ENCODE data around the gene TSHZ2. TPM values are rescaled to one million over a fixed set of nuclear protein-coding genes. Genes with fewer than 3 reads are reported as not detected.

Gene TSHZ2
- total RNA-seq, 1 donor from 2014 or later, result 5.2 TPM

DNA sequence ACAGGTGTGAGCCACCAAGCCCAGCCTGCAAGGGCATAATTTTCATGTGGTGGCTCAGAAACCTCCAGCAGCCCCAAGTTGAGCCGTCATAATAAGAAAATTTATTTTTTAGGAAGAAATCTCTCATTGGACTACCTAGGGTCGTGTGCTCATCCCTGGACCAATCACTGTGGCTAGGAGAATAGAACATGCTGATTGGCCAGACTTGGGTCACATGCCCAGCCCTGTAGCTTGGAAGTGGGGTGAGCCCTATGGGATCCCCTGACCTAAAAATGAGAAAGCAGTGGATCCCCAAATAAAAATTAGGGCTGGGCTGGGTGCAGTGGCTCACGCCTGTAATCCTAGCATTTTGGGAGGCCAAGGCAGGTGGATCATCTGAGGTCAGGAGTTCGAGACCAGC is 466.2 kb downstream of the TSHZ2 start:
- Histone ChIP-seq H3K4me3 (no peak overlapping the region), H3K4me1 (no peaks in the 10 kb centered on the region), H3K36me3 (no peaks in the 10 kb centered on the region), H3K27me3 (no peaks in the 10 kb centered on the region), H3K9me3 (no peaks in the 10 kb centered on the region), H3K27ac (no peak overlapping the region)
- DNase-seq, result no peak
- intact Hi-C loops (cut with DNase I), result no loop called here
- TF ChIP-seq, protein P1, sequence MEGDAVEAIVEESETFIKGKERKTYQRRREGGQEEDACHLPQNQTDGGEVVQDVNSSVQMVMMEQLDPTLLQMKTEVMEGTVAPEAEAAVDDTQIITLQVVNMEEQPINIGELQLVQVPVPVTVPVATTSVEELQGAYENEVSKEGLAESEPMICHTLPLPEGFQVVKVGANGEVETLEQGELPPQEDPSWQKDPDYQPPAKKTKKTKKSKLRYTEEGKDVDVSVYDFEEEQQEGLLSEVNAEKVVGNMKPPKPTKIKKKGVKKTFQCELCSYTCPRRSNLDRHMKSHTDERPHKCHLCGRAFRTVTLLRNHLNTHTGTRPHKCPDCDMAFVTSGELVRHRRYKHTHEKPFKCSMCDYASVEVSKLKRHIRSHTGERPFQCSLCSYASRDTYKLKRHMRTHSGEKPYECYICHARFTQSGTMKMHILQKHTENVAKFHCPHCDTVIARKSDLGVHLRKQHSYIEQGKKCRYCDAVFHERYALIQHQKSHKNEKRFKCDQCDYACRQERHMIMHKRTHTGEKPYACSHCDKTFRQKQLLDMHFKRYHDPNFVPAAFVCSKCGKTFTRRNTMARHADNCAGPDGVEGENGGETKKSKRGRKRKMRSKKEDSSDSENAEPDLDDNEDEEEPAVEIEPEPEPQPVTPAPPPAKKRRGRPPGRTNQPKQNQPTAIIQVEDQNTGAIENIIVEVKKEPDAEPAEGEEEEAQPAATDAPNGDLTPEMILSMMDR (IDR thresholded peaks at IDR 0.05), result no peak
- ATAC-seq, result no peak

GRCh38 chr20:53439046-53439445 is 466.9 kb downstream of the TSHZ2 start:
- no peak for ATAC-seq

DNA sequence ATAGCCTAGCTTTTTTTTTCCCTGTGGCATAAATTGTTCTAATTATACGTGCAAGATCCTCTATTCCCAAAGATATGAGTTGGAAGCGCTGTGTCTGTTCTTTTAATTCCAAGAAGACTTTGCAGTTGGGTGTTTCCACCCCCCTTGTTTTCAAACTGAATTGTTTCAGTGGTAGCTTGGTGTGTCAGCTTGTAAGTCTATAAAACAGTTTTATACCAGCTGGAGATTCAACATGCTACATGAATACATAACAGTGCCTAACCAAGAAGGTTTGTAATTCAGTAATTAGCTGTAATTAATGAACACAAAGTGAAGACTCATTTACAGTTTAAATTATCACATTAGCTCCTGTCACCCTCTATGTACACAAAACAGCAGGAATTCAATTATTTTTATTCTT is 467.5 kb downstream of the TSHZ2 start:
- no peak overlapping the region for H3K27ac ChIP-seq
- no peaks in the 10 kb centered on the region for H3K9me3 ChIP-seq
- ATAC-seq, result no peak
- no peaks in the 10 kb centered on the region for H3K36me3 ChIP-seq
- no peaks in the 10 kb centered on the region for H3K27me3 ChIP-seq
- no peak overlapping the region for H3K4me3 ChIP-seq
- intact Hi-C loops (cut with DNase I), result no loop called here
- no peaks in the 10 kb centered on the region for H3K4me1 ChIP-seq
- no peak for DNase-seq
- TF ChIP-seq, protein P1 (IDR thresholded peaks at IDR 0.05), result no peak

More at GRCh38 chr20:53439046-53439445, 466.9 kb downstream of the TSHZ2 start:
- TF ChIP-seq, protein P1 (IDR thresholded peaks at IDR 0.05), result no peak
- no peaks in the 10 kb centered on the region for H3K27me3 ChIP-seq
- H3K4me3 ChIP-seq, result no peak overlapping the region
- no peak overlapping the region for H3K27ac ChIP-seq
- intact Hi-C loops (cut with DNase I), result no loop called here
- no peaks in the 10 kb centered on the region for H3K4me1 ChIP-seq
- H3K9me3 ChIP-seq, result no peaks in the 10 kb centered on the region
- no peak for DNase-seq
- no peaks in the 10 kb centered on the region for H3K36me3 ChIP-seq

GRCh38 chr20:53444401-53445149 is 472.4 kb downstream of the TSHZ2 start:
- Histone ChIP-seq H3K4me3 (no peak overlapping the region), H3K9me3 (peaks cover 5% of the 10 kb centered on the region), H3K4me1 (peaks cover 4% of the 10 kb centered on the region), H3K27me3 (no peaks in the 10 kb centered on the region), H3K27ac (no peak overlapping the region), H3K36me3 (no peaks in the 10 kb centered on the region)
- TF ChIP-seq, protein P1 (IDR thresholded peaks at IDR 0.05), result no peak
- intact Hi-C loops (cut with DNase I), result no loop called here
- ATAC-seq (no peak), DNase-seq (no peak)

- no peaks in the 10 kb centered on the region for H3K27me3 ChIP-seq
- no peak overlapping the region for H3K27ac ChIP-seq
- intact Hi-C loops (cut with DNase I), result no loop called here
- H3K9me3 ChIP-seq, result peaks cover 5% of the 10 kb centered on the region
- no peaks in the 10 kb centered on the region for H3K36me3 ChIP-seq
- peaks cover 4% of the 10 kb centered on the region for H3K4me1 ChIP-seq
- ATAC-seq (no peak), DNase-seq (no peak)
- TF ChIP-seq, protein P1 (IDR thresholded peaks at IDR 0.05), result no peak
- no peak overlapping the region for H3K4me3 ChIP-seq
Measured at GRCh38 chr20:53445321-53445731, 473.2 kb downstream of the TSHZ2 start.

Measured in upper lobe of right lung (tissue), 1 donor.